GM23338 (cell line): Measurements from ENCODE around the gene UBASH3A.

ENCODE experiments used
- CREB1 ChIP-seq: fragments of 250-450 bp; sonication (Bioruptor Pico); IDR thresholded peaks from 2 replicates; pipeline ENCODE4 v1.5.0; 2020; ENCODE audit warnings: low read depth, mild to moderate bottlenecking, moderate library complexity
- CTCF ChIP-seq, 2 experiments: fragments of 200-600 bp in 1 of 2; sonication (generic) in 1 of 2; conservative IDR thresholded peaks; 2 replicates each; pipeline versions ENCODE4 v1.5.1 to v1.6.1; 2016 to 2017; ENCODE audit warnings: antibody characterized with exemption in 2 of 2, low read depth in 2 of 2, mild to moderate bottlenecking in 2 of 2, moderate library complexity in 1 of 2
- EZH2 ChIP-seq: fragments of 200-600 bp; sonication (generic); IDR thresholded peaks from one replicate; pipeline ENCODE4 v1.8.0; 2017; ENCODE audit warnings: antibody characterized with exemption, mild to moderate bottlenecking, low read depth; ENCODE audit not compliant: unreplicated experiment
- EZH2phosphoT487 ChIP-seq: fragments of 200-600 bp; sonication (generic); IDR thresholded peaks from one replicate; pipeline ENCODE4 v1.8.1; 2018; ENCODE audit warnings: antibody characterized with exemption; ENCODE audit not compliant: unreplicated experiment
- JUNB ChIP-seq: IDR thresholded peaks from one replicate; pipeline ENCODE4 v1.6.1; 2016; ENCODE audit warnings: antibody characterized with exemption; ENCODE audit not compliant: unreplicated experiment
- NANOG ChIP-seq: IDR thresholded peaks from 2 replicates; pipeline ENCODE4 v1.6.1; 2016; ENCODE audit warnings: antibody characterized with exemption, borderline replicate concordance
- POLR2AphosphoS5 ChIP-seq: IDR thresholded peaks from 2 replicates; pipeline ENCODE4 v1.6.1; 2016; ENCODE audit warnings: antibody characterized with exemption, low read depth
- REST ChIP-seq: IDR thresholded peaks from one replicate; pipeline ENCODE4 v1.6.1; 2018; ENCODE audit warnings: antibody characterized with exemption; ENCODE audit not compliant: unreplicated experiment
- STAT1 ChIP-seq: IDR thresholded peaks from one replicate; pipeline ENCODE4 v1.6.1; 2016; ENCODE audit warnings: antibody characterized with exemption; ENCODE audit not compliant: unreplicated experiment
- ZNF114 ChIP-seq: fragments of 250-450 bp; sonication (Bioruptor Pico); IDR thresholded peaks from 2 replicates; pipeline ENCODE4 v1.5.0; 2020; ENCODE audit warnings: mild to moderate bottlenecking, moderate library complexity
- ZNF331 ChIP-seq: fragments of 250-450 bp; sonication (Bioruptor Pico); IDR thresholded peaks from 2 replicates; pipeline ENCODE4 v1.5.0; 2020; ENCODE audit warnings: low read depth, mild to moderate bottlenecking, moderate library complexity
- TF ChIP-seq, protein P1 (sequence below): IDR thresholded peaks from 2 replicates; pipeline ENCODE4 v1.6.1; 2016; ENCODE audit warnings: antibody characterized with exemption

GRCh38 chr21:42453224-42453985 is 49.7 kb downstream of the UBASH3A start:
- TF ChIP-seq CTCF (conservative IDR thresholded peaks at IDR 0.05; ENCODE audit: low read depth in 2 of 2), result peak in 1 of 2 experiments; percentile 10; a peak in 1 of 4 replicates
- TF ChIP-seq POLR2AphosphoS5, result no peak
- no peak for TF ChIP-seq REST
- no peak for TF ChIP-seq EZH2phosphoT487
- TF ChIP-seq EZH2, result no peak
- TF ChIP-seq CREB1 (CRISPR knock-in tag), result no peak
- TF ChIP-seq ZNF114 (CRISPR knock-in tag), result no peak
- TF ChIP-seq STAT1, result no peak
- TF ChIP-seq JUNB, result no peak
- TF ChIP-seq ZNF331, result no peak
- TF ChIP-seq, protein P1, sequence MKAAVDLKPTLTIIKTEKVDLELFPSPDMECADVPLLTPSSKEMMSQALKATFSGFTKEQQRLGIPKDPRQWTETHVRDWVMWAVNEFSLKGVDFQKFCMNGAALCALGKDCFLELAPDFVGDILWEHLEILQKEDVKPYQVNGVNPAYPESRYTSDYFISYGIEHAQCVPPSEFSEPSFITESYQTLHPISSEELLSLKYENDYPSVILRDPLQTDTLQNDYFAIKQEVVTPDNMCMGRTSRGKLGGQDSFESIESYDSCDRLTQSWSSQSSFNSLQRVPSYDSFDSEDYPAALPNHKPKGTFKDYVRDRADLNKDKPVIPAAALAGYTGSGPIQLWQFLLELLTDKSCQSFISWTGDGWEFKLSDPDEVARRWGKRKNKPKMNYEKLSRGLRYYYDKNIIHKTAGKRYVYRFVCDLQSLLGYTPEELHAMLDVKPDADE, result no peak
- TF ChIP-seq NANOG, result no peak
